Pulmonary artery endothelial cell (primary cell): ENCODE measurements around the gene LTB4R. TPM values are rescaled to one million over a fixed set of nuclear protein-coding genes. Genes with fewer than 3 reads are reported as not detected.

Experiments
- DNase-seq: peaks from one replicate; pipeline ENCODE4 v3.0.0-alpha.2; 2011; ENCODE audit warnings: low read depth, low spot score
- total RNA-seq: library from RNA; depleted of rRNA; stranded (reverse); fragments of >200 nt; gene quantifications from 2 replicates; pipeline ENCODE4 v1.2.3, GENCODE V29; 2014

LTB4R gene
- total RNA-seq, 1 donor from 2014 or later: 1.9 TPM

DNA sequence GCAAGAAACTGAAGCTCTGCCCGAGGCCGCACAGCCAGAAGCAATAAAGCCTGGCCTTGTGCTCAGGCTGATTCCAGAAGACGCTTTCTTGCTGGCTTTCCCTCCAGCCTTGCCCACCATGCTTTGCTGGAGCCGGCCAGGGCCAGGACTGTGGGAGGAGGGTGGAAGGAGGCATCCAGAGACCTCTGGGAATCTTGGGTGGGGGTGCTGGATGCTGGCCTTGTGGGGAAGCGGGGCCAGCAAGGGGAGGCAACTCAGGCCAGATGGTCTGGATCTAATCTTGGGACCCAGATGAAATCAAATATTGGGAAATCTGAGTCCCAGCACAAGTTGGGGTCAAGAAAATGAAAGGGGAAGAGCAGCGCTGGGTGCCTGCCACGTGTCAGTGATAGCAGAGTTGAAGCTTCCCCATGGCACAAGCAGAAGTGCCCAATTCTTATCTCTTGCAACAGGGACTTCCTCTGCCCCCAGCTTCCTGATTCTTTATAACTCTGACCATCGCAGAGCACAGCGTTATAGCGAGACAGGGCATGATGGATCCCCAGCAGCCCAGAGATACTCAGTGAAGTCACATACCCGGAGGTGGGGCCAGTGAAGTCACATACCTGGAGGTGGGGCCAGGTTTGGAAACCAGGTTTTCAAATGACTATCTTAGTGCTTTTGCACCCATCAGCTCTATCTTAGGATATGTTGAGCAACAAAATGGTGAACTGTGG, 33.5 kb upstream of the LTB4R start:
- DNase-seq: no peak

GRCh38 chr14:24278424-24278823, 32.9 kb upstream of the LTB4R start:
- DNase-seq: no peak

DNA sequence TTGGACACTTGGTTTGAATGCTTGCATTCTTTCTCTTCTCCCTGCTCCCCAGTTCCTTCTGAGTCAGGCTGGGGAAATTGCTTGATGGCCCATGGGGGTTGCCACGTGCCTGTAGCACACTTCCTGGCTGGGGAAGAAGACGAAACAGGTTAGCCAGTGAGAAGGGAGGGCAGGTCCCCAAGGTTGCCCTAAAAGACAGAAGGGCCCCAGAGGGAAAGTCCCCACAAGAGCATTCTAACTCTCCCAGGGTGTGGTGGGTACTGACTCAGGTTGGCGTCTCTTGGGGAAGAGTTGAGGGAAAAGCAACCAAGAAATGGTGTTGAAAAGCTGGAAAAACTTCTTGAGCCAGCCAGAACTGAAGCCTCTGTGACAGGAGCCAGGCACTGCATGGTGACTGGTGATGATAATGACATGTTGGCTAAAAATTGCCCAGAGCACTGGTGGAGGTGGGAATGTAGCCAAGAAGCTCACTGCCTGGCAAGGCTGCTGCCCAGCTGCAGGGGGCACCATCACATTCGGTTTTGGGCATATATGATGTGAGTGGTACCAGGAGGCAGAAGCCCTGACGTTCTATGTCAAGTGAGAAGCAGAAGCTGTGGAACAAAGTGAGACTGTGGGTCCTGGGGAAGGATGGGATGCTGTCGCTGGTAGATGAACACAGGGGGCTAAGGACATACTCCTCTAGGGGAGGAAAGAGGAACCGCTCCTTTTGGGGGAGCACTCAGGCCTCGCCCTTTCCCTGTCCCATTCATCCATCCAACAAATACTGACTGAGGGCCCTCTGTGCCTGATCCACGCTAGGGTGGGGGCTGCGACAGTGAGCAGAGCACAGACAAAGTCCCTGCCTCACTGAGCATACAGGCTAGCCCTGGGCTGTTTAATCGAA, 31.8 kb upstream of the LTB4R start:
- no peak for DNase-seq

DNA sequence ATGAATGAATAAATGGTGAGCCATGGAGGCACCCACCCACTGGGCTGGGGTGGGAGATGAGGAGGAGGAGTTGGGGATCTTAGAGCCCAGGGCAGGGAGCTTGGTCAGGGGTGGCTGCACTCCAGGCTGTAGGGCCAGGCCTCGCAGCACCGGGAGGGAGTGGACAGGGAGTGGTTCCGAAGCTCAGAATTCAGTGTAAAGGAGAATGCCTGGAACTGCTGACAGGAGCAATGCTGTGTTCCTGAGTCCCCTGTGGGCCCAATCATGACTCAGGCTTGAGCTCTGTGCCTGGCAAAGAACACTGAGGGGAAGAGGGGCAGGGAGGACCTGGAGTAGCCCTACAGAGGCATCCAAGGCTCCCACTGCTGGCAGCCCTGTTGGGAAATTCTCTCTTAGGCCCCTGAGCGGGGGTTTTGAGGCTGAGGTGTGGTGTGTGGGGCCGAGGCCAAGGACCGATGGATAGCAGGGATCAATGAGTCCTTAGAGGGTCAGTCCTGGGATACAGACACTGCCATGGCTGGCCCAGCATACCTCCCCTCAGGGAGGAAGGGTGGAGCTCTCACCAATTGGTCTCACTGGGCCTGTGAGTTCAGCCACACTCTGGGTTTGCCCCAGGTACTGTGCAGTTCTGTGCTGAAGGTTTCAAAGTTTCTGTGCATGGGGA, 30.4 kb upstream of the LTB4R start:
- DNase-seq: no peak

- no peak for DNase-seq
Observed at GRCh38 chr14:24281636-24282035, 29.7 kb upstream of the LTB4R start.

- DNase-seq: no peak
Observed at GRCh38 chr14:24282736-24283135, 28.6 kb upstream of the LTB4R start.

- DNase-seq: no peak
Observed at GRCh38 chr14:24283796-24284460, 27.4 kb upstream of the LTB4R start.

DNA sequence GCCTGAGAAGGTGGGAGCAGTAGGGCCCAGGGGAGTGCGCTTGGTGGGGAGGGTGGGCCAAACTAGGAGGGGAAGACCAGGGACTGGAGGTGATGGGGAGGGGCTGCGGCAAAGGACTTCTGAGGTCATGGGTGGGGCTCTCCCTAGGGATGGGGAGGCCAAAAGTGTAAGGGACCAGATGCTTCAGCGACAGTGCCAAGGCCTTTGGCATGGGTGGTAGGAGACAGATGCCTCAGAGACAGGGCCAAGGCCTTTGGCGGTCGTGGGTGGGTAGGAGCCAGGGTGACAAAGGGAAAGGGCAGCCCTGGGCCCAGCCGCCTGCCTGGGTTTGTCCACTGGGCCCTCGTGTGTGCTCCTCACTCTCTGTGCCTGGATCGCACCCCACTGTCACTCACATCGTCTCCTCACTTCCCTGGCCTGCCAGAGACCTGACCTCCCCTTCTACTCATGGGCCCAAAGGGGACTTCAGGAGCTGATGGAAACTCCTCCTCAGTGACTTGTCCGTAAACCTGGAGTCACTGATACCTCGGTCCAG, 26.7 kb upstream of the LTB4R start:
- no peak for DNase-seq

- no peak for DNase-seq
Observed at GRCh38 chr14:24285351-24285750, 26.0 kb upstream of the LTB4R start.

DNA sequence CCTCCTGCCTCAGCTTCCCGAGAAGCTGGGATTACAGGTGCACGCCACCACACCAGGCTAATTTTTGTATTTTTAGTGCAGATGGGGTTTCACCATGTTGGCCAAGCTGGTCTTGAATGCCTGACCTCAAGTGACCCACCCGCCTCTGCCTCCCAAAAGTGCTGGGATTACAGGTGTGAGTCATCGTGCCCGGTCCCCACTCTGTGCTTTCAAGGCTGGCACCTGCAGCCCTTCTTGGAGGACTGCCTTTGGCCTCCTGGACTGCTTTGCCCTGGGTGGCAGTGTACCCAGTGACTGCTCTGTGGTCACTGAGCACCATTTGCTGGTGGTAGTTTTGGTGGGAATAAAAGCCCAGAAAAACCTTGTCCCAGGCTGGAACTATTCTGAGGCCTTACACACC, 24.3 kb upstream of the LTB4R start:
- no peak for DNase-seq

DNA sequence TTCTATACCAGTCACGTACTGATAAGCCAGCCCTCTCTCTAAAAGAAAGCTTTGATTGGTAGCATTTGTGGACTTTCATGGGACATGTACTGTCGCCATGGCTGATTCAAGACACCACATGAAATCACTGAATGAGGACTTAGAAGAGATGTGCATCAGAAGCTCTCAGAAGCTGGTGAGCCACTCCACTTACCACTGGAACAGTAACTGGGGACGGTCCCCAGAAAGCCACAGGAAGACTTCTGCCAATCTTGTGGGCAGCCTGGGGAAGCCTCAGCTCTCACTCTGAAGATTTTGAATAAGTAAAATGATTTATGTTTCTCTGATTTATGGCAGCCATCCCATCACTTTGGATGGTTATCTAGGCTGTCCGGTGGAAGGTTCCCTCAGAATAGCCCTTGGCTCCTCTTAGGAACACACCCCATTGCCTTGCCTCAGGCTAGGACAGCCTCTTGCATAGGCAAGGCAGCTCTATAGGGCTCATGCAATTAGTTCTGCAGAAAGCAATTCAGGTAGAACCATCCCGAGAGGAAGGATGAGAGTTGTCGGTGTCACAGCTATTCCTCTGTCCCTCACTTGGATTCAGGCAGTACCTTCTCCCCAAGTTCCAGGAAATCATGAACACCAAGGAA, 21.5 kb upstream of the LTB4R start:
- no peak for DNase-seq

DNA sequence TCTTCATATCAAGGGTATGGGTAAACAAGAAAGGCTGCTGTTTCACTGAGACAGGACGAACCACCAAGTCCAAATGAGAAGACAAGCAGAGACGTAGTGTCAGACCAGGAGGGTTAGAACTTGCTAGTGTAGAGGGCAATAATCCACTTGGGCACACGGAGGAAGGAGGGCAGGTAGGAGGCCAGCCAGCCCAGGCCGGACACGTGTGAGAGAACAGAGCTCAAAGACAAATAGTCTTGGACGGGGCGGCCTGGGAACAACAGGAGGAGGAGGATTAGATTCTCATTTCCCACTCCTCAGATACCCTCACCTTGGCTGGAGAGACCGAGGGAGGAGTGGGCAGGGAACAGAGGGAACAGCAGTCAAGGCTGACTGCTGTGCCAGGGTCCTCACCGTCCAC, 20.6 kb upstream of the LTB4R start:
- DNase-seq: no peak

- no peak for DNase-seq
Observed at GRCh38 chr14:24291446-24292117, 19.7 kb upstream of the LTB4R start.

- no peak for DNase-seq
Observed at GRCh38 chr14:24292118-24292807, 19.0 kb upstream of the LTB4R start.

- DNase-seq: no peak
Observed at GRCh38 chr14:24293525-24293924, 17.8 kb upstream of the LTB4R start.

DNA sequence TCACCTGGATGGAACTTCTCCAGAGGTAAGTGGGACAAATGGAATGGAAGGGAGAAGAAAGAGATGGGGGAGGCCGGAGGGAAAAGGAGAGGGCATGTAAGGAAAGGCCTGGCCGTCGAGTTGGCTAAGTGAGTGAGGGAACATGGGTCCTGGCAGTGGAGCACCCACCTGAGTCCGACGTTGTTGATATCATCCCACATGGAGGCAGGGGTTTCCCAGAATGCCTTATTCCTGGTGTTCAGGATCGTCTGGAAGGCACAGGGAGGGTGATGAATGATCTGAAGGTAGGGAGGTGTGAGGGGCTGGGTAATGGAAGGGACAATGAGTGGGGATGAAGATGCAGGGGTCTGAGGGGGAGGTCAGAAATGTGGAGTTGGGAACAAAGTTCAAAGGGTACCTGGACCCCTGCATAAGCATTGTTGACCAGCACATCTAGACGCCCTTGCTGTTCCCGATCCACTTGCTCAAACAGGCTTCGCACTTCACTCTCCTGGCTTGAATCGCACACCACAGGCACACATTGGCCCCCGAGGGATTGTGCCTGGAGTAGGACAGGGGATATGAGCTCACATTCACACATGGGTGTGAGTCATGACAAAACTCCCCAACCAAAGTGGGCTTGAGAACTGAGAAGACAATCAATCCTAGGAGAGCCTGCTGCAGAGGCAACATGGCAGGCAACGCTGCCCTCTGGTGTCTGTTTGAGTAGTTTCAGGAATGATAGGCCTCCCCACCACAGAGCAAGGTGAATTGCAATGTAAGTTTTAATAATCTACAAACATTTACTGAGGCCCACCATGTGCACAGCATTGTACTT, 14.8 kb upstream of the LTB4R start:
- DNase-seq: peak; percentile 89

- no peak for DNase-seq
Observed at GRCh38 chr14:24297190-24297964, 13.9 kb upstream of the LTB4R start.

GRCh38 chr14:24298892-24299254, 12.4 kb upstream of the LTB4R start:
- no peak for DNase-seq
